Smooth muscle cell (in vitro differentiated cells): Measurements from ENCODE around the gene SPAG4. TPM values are rescaled to one million over a fixed set of nuclear protein-coding genes. Genes with fewer than 3 reads are reported as not detected.

Source experiments
- DNase-seq: peaks from one replicate; lab custom pipeline; 2025; ENCODE audit not compliant: unreplicated experiment; lab: John Stamatoyannopoulos, UW
- H2AFZ ChIP-seq: fragments of 200-600 bp; sonication (generic); 2 replicates; pipeline ENCODE4 v1.6.0; 2016; ENCODE audit warnings: antibody characterized with exemption, low read depth, mild to moderate bottlenecking
- H3F3A ChIP-seq: fragments of 200-600 bp; sonication (generic); 2 replicates; pipeline ENCODE4 v1.6.0; 2017; ENCODE audit warnings: antibody characterized with exemption, low read depth
- H3K27ac ChIP-seq: fragments of 200-600 bp; sonication (generic); 2 replicates; pipeline ENCODE4 v1.5.1; 2016; ENCODE audit warnings: low read depth, mild to moderate bottlenecking
- H3K27me3 ChIP-seq: fragments of 200-600 bp; sonication (generic); 2 replicates; pipeline ENCODE4 v1.6.1; 2016; ENCODE audit warnings: low read depth, mild to moderate bottlenecking
- H3K36me3 ChIP-seq: fragments of 200-600 bp; sonication (generic); 2 replicates; pipeline ENCODE4 v1.5.1; 2016; ENCODE audit warnings: low read depth
- H3K4me1 ChIP-seq: fragments of 200-600 bp; sonication (generic); 2 replicates; pipeline ENCODE4 v1.5.1; 2016; ENCODE audit warnings: low read depth
- H3K4me2 ChIP-seq: fragments of 200-600 bp; sonication (generic); 2 replicates; pipeline ENCODE4 v1.6.0; 2016; ENCODE audit warnings: mild to moderate bottlenecking
- H3K4me3 ChIP-seq: fragments of 200-600 bp; sonication (generic); 2 replicates; pipeline ENCODE4 v1.5.1; 2016; ENCODE audit warnings: mild to moderate bottlenecking
- H3K79me2 ChIP-seq: fragments of 200-600 bp; sonication (generic); 2 replicates; pipeline ENCODE4 v1.6.0; 2016; ENCODE audit warnings: low read depth, mild to moderate bottlenecking
- H3K9ac ChIP-seq: fragments of 200-600 bp; sonication (generic); 2 replicates; pipeline ENCODE4 v1.6.0; 2016; ENCODE audit warnings: low read depth
- H3K9me3 ChIP-seq: fragments of 200-600 bp; sonication (generic); replicated peaks from 2 replicates; pipeline ENCODE4 v1.5.1; 2016; ENCODE audit warnings: low read depth
- H4K20me1 ChIP-seq: fragments of 200-600 bp; sonication (generic); 2 replicates; pipeline ENCODE4 v1.6.0; 2016; ENCODE audit warnings: low read depth
- WGBS: methylation state at CpG from one replicate; pipeline ENCODE4 v1.1.7; 2016; ENCODE audit warnings: low lambda C conversion rate; 5-methylcytosine and 5-hydroxymethylcytosine counted together
- polyA plus RNA-seq: library from polyadenylated mRNA; unstranded; fragments of >200 nt; fragmentation: Nextera tagmentation; extraction: Ambion mirVana; gene quantifications from 2 replicates; pipeline ENCODE4 v1.2.1, GENCODE V29; 2016
- small RNA-seq: library from RNA; depleted of rRNA; stranded (forward); fragments of <200 nt; gene quantifications from one replicate; pipeline ENCODE3, GENCODE V24; 2014
- total RNA-seq: library from RNA; depleted of rRNA; stranded (reverse); fragments of >200 nt; gene quantifications from 2 replicates; pipeline ENCODE4 v1.2.3, GENCODE V29; 2014
- TF ChIP-seq, protein P1 (sequence below): fragments of 200-600 bp; sonication (generic); IDR thresholded peaks from 2 replicates; pipeline ENCODE4 v1.5.1; 2017; ENCODE audit warnings: borderline replicate concordance, mild to moderate bottlenecking, antibody characterized with exemption; ENCODE audit not compliant: insufficient read depth, poor library complexity, severe bottlenecking

Gene SPAG4
- total and polyA plus RNA-seq, 2 experiments from 2014 or later: 9.3 to 27.6 TPM

DNA sequence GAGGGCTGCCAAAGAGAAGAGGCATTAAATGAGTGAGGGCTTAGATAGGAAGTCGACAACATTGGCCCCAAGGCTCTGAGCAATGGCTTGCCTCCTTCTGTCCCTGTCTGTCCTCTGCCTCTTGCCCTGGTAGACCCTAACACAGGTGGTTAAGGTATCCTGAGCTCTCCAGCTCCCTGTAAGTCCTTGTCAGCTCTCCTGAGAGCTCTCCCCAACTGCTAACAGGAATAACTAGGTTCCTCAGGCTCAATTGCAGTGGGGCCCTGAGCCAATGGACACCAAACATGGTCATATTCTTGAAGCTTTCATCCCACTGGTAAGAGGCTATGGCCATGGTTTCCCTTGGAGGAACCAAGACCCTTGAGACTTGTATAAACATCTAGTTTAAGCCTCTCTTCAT is 54.1 kb downstream of the SPAG4 start:
- no peaks in the 10 kb centered on the region for H3K9me3 ChIP-seq
- no peak overlapping the region for H2AFZ ChIP-seq
- no peak for DNase-seq
- H3K9ac ChIP-seq: no peak overlapping the region
- H3K4me3 ChIP-seq: no peak overlapping the region
- H4K20me1 ChIP-seq: no peaks in the 10 kb centered on the region
- 95% methylated on average over 1 of the region's 1 CpG for WGBS
- TF ChIP-seq, protein P1, sequence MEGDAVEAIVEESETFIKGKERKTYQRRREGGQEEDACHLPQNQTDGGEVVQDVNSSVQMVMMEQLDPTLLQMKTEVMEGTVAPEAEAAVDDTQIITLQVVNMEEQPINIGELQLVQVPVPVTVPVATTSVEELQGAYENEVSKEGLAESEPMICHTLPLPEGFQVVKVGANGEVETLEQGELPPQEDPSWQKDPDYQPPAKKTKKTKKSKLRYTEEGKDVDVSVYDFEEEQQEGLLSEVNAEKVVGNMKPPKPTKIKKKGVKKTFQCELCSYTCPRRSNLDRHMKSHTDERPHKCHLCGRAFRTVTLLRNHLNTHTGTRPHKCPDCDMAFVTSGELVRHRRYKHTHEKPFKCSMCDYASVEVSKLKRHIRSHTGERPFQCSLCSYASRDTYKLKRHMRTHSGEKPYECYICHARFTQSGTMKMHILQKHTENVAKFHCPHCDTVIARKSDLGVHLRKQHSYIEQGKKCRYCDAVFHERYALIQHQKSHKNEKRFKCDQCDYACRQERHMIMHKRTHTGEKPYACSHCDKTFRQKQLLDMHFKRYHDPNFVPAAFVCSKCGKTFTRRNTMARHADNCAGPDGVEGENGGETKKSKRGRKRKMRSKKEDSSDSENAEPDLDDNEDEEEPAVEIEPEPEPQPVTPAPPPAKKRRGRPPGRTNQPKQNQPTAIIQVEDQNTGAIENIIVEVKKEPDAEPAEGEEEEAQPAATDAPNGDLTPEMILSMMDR: no peak
- peaks cover under 1% of the 10 kb centered on the region for H3K79me2 ChIP-seq
- H3K4me1 ChIP-seq: no peaks in the 10 kb centered on the region
- no peaks in the 10 kb centered on the region for H3K27me3 ChIP-seq
- no peak overlapping the region for H3K4me2 ChIP-seq
- H3K27ac ChIP-seq: no peak overlapping the region
- no peaks in the 10 kb centered on the region for H3F3A ChIP-seq
- H3K36me3 ChIP-seq: peaks cover 6% of the 10 kb centered on the region

Small RNA genes lying within 50 kb of the gene (small RNA-seq; reads per million reads assigned to genes)
- gene RNU6-759P (not detected), gene RPL37P1 (not detected)

Other genes starting within 250 kb of the SPAG4 start
- 29.4 and 58.9 TPM in 2 replicates for gene UQCC1, start 203.9 kb upstream of the SPAG4 start, total RNA-seq
- gene UQCC1, start 203.9 kb upstream of the SPAG4 start, polyA plus RNA-seq: 24.7 and 25.9 TPM in 2 replicates
- 0.81 and 2.0 TPM in 2 replicates for gene GDF5, start 177.6 kb upstream of the SPAG4 start, total RNA-seq
- gene GDF5, start 177.6 kb upstream of the SPAG4 start, polyA plus RNA-seq: 1.7 and 4.0 TPM in 2 replicates
- gene CEP250, start 160.2 kb upstream of the SPAG4 start, total RNA-seq: 16.0 and 21.9 TPM in 2 replicates
- 22.1 and 36.7 TPM in 2 replicates for gene CEP250, start 160.2 kb upstream of the SPAG4 start, polyA plus RNA-seq
- not detected in 2 replicates for gene C20orf173, start 86.2 kb upstream of the SPAG4 start, total RNA-seq
- gene C20orf173, start 86.2 kb upstream of the SPAG4 start, polyA plus RNA-seq: not detected in 2 replicates
- 188 and 245 TPM in 2 replicates for gene ERGIC3, start 73.8 kb upstream of the SPAG4 start, total RNA-seq
- 252 and 270 TPM in 2 replicates for gene ERGIC3, start 73.8 kb upstream of the SPAG4 start, polyA plus RNA-seq
- 111 and 140 TPM in 2 replicates for gene CPNE1, start 49.1 kb downstream of the SPAG4 start, total RNA-seq
- gene CPNE1, start 49.1 kb downstream of the SPAG4 start, polyA plus RNA-seq: 156 TPM in 2 replicates
- gene RBM12, start 49.1 kb downstream of the SPAG4 start, total RNA-seq: 34.0 and 44.2 TPM in 2 replicates
- gene RBM12, start 49.1 kb downstream of the SPAG4 start, polyA plus RNA-seq: 11.5 and 14.5 TPM in 2 replicates
- gene NFS1, start 83.5 kb downstream of the SPAG4 start, total RNA-seq: 25.3 and 40.1 TPM in 2 replicates
- 35.1 and 40.3 TPM in 2 replicates for gene NFS1, start 83.5 kb downstream of the SPAG4 start, polyA plus RNA-seq
- gene ROMO1, start 83.6 kb downstream of the SPAG4 start, total RNA-seq: 252 and 523 TPM in 2 replicates
- 694 and 771 TPM in 2 replicates for gene ROMO1, start 83.6 kb downstream of the SPAG4 start, polyA plus RNA-seq
- 408 and 449 TPM in 2 replicates for gene RBM39, start 126.4 kb downstream of the SPAG4 start, total RNA-seq
- gene RBM39, start 126.4 kb downstream of the SPAG4 start, polyA plus RNA-seq: 139 and 196 TPM in 2 replicates
- 24.5 and 27.4 TPM in 2 replicates for gene PHF20, start 156.2 kb downstream of the SPAG4 start, total RNA-seq
- 23.3 and 23.7 TPM in 2 replicates for gene PHF20, start 156.2 kb downstream of the SPAG4 start, polyA plus RNA-seq